Breast epithelium (tissue), 3 donors: ENCODE results near the gene JOSD2.

Experiments
- CTCF ChIP-seq, 3 donors: fragments of 450-650 bp; IDR thresholded peaks; one replicate each; pipeline ENCODE4 v1.5.1; 2016 to 2017; ENCODE audit warnings: antibody characterized with exemption in 3 of 3, mild to moderate bottlenecking in 3 of 3, moderate library complexity in 3 of 3
- POLR2A ChIP-seq: fragments of 450-650 bp; IDR thresholded peaks from one replicate; pipeline ENCODE4 v1.6.1; 2016; ENCODE audit warnings: antibody characterized with exemption, mild to moderate bottlenecking, moderate library complexity
- POLR2AphosphoS5 ChIP-seq, 3 donors: sonication (generic); formaldehyde crosslinking; IDR thresholded peaks; one replicate each; pipeline ENCODE4 v1.6.1; 2017; ENCODE audit warnings: antibody characterized with exemption in 3 of 3

- no peak for TF ChIP-seq POLR2A
- TF ChIP-seq POLR2AphosphoS5 (IDR thresholded peaks at IDR 0.05): no peak
- TF ChIP-seq CTCF (IDR thresholded peaks at IDR 0.05): no peak
These were observed 53.7 kb downstream of the JOSD2 start for GRCh38 chr19:50457300-50457699.
